ENCODE measurements around the gene ANKRD28.

Gene ANKRD28

DNA sequence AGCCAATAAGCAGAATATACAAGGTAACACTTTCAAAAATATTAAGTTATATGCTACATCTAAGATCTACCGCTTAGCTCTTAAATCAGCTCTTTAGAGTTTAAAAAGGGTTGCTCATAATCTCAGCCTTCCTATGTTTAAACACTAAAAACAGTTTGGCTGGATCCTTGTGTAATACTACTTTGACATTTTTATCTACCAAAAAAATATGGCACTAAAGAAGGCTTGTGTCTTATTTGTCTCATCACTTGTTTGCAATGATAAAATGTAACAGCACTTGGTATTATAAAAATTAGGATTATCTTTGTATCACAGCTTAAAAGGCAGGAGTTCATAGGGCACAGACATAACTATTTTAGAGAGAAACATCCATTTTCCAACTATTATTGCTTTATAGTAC, 9.8 kb downstream of the ANKRD28 start:
- no peak for DNase-seq (ENCODE audit: low read depth)
- H3K4me3 ChIP-seq (ENCODE audit: low read depth, low read length), result no peak overlapping the region
- TF ChIP-seq, protein P1, sequence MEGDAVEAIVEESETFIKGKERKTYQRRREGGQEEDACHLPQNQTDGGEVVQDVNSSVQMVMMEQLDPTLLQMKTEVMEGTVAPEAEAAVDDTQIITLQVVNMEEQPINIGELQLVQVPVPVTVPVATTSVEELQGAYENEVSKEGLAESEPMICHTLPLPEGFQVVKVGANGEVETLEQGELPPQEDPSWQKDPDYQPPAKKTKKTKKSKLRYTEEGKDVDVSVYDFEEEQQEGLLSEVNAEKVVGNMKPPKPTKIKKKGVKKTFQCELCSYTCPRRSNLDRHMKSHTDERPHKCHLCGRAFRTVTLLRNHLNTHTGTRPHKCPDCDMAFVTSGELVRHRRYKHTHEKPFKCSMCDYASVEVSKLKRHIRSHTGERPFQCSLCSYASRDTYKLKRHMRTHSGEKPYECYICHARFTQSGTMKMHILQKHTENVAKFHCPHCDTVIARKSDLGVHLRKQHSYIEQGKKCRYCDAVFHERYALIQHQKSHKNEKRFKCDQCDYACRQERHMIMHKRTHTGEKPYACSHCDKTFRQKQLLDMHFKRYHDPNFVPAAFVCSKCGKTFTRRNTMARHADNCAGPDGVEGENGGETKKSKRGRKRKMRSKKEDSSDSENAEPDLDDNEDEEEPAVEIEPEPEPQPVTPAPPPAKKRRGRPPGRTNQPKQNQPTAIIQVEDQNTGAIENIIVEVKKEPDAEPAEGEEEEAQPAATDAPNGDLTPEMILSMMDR (IDR thresholded peaks at IDR 0.05; ENCODE audit: low read depth, low read length, missing control alignments), result no peak
- in situ Hi-C loops (cut with HindIII; ENCODE audit: low sequenced_read_pairs), result no loop called here

DNA sequence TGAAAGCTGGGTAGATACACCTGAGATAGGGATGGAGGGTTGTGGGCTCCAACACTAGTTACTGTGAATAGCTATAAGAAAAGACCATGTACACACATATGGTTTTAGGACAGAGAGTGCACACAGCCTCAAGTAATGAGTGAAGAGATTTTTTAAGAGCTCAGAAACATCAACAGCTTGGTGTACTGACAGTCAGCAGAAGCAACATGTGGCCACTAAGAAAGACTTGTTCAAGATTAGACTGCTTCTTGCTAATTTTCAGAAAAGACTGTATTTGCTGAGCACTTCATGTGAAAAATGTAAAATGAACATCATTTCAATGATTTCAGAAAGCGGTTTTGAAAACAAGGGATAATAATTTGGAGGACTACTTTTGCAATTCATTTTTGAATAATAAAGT, 10.3 kb downstream of the ANKRD28 start:
- TF ChIP-seq, protein P1 (IDR thresholded peaks at IDR 0.05; ENCODE audit: low read depth, low read length, missing control alignments), result no peak
- in situ Hi-C loops (cut with HindIII; ENCODE audit: low sequenced_read_pairs), result no loop called here
- DNase-seq (ENCODE audit: low read depth), result no peak
- no peak overlapping the region for H3K4me3 ChIP-seq (ENCODE audit: low read depth, low read length)

DNA sequence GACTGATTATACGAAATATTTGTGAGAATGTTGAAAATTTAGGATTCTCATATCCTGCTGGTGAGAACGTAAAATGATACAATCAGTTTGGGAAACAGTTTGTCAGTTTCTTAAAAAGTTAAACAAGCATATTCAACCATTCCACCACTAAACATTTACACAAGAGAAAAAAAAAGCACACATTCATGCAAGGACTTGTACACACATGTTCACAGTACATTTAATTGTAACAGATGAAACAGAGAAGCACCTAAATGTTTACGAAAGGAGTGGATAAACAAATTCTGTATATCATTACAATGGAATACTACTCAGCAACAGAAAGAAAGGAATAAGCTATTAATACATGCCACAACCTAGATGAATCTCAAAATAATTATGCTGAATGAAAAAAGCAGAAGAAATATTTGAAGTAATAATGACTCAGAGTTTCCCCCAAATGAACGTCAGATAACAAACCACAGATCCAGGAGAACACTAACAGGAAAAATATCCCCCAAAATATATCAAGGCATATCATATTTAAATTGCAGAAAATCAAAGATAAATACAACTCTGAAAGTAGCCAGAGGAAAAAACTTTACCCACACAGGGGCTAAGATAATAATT, 14.3 kb downstream of the ANKRD28 start:
- in situ Hi-C loops (cut with HindIII; ENCODE audit: low sequenced_read_pairs), result no loop called here
- DNase-seq (ENCODE audit: low read depth), result peak; percentile 63
- H3K4me3 ChIP-seq (ENCODE audit: low read depth, low read length), result no peak overlapping the region
- TF ChIP-seq, protein P1 (IDR thresholded peaks at IDR 0.05; ENCODE audit: low read depth, low read length, missing control alignments), result no peak

DNA sequence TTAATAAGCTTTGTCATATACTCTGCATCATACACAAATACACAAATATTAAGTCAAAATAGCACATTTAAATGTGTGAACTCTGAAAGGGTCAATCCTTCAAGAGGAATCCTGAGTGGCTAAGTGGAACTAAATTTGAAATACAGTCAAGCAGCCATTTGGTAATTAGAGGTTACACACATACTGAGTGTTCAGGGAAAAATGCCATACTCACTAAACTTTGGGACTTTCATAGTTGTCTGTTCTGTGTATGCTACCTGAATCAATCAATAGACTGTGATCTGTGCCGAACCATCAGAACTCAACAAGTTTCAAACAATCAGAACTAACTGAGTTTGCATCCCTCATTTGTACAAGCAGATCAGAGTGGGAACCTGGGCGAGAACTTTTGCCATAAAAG, 15.3 kb downstream of the ANKRD28 start:
- in situ Hi-C loops (cut with HindIII; ENCODE audit: low sequenced_read_pairs), result no loop called here
- DNase-seq (ENCODE audit: low read depth), result no peak
- TF ChIP-seq, protein P1 (IDR thresholded peaks at IDR 0.05; ENCODE audit: low read depth, low read length, missing control alignments), result no peak
- H3K4me3 ChIP-seq (ENCODE audit: low read depth, low read length), result no peak overlapping the region

DNA sequence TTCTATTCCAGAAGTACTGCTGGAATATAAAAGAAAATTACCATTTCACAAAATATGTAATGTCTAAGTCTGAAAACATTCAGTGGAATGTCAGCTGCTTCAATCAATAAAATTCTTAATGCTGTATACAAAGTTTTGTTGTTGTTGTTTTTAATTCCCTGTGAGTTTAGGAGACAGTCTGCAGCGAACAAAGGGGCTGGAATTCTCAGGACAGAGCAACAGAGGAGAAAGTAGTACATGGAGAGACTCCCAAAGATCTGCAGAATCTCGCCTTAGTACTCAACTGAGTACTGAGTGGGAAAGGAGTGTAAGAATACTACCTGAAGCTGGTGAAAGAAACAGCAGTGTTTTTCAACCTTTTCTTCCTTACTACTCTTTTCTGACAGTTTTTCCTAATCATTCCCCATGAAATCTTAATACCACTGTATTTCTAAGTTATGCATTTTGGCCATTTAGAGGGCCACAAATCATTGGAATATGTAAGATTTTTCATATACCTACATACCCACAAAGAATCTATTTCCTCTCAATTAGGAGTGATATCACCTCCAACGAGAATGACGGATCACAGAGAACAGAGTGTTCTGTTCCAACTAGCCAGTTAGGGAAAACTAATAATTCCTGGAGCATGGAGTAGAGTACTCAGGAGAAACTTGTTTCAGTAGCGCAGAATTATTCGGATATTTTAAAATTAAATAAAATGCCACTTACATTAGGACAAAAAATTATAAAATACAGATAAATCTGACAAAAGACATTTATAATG, 16.0 kb downstream of the ANKRD28 start:
- TF ChIP-seq, protein P1 (IDR thresholded peaks at IDR 0.05; ENCODE audit: low read depth, low read length, missing control alignments), result no peak
- in situ Hi-C loops (cut with HindIII; ENCODE audit: low sequenced_read_pairs), result no loop called here
- DNase-seq (ENCODE audit: low read depth), result no peak
- no peak overlapping the region for H3K4me3 ChIP-seq (ENCODE audit: low read depth, low read length)

DNA sequence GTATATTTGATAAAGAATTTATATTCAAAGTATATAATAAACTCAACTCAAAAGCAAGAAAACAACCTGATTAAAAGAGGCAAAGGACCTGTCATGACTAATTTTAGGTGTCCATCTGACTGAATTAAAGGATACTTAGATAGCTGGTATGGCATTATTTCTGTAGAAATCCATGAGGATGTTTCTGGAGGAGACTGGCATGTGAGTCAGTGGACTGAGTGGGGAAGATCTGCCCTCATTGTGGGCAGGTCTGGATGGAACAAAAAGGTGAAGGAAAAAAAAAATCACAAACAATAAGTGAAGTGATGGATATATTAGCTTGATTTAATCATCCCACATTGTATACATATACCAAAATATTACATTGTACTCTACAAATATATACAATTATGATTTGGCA, 16.6 kb downstream of the ANKRD28 start:
- H3K4me3 ChIP-seq (ENCODE audit: low read depth, low read length), result no peak overlapping the region
- no peak for DNase-seq (ENCODE audit: low read depth)
- TF ChIP-seq, protein P1 (IDR thresholded peaks at IDR 0.05; ENCODE audit: low read depth, low read length, missing control alignments), result no peak
- in situ Hi-C loops (cut with HindIII; ENCODE audit: low sequenced_read_pairs), result no loop called here

Data from astrocyte of the cerebellum (primary cell).